ENCODE data around the gene CAMK1. TPM values are rescaled to one million over a fixed set of nuclear protein-coding genes. Genes with fewer than 3 reads are reported as not detected.

The CAMK1 gene
- total RNA-seq, 1 experiment from 2014 or later, result 9.7 TPM

- no peaks in the 10 kb centered on the region for H3K9me3 ChIP-seq (ENCODE audit: control insufficient read depth, insufficient read depth, low read depth, low read length)
- H3K4me3 ChIP-seq (ENCODE audit: low read depth in 2 of 2, low read length in 2 of 2), result no peak overlapping the region
- no peak overlapping the region for H3K27ac ChIP-seq (ENCODE audit: low read length)
- ChIA-PET CTCF (no interaction called here), POLR2A (no interaction called here)
- H3K27me3 ChIP-seq (ENCODE audit: control insufficient read depth, insufficient read depth, low read length), result no peaks in the 10 kb centered on the region
- no TSS peak for BruUV-seq (replicated peaks)
- in situ Hi-C loops (cut with HindIII; ENCODE audit: low pct_unique_long_range_greater_than_20kb, low sequenced_read_pairs), result no loop called here
- intact Hi-C loops (cut with micrococcal nuclease; ENCODE audit: unreplicated experiment), result no loop called here
- TF ChIP-seq POLR2AphosphoS5 (IDR thresholded peaks at IDR 0.05; ENCODE audit: low read depth, low read length), result no peak
- TF ChIP-seq CTCF (IDR thresholded peaks at IDR 0.05), result no peak
- no peak for TF ChIP-seq REST (IDR thresholded peaks at IDR 0.05; ENCODE audit: insufficient read depth in 1 of 2, low read depth in 2 of 2, low read length in 1 of 2)
- TF ChIP-seq TCF7L2 (IDR thresholded peaks at IDR 0.05; ENCODE audit: low read depth, low read length), result no peak
- TF ChIP-seq SIN3A (IDR thresholded peaks at IDR 0.05; ENCODE audit: borderline replicate concordance, insufficient read depth, low read depth, low read length), result no peak
- no peaks in the 10 kb centered on the region for H3K4me1 ChIP-seq (ENCODE audit: control insufficient read depth, insufficient read depth, low read length)
- ATAC-seq (no peak), DNase-seq (ENCODE audit: low read depth, low spot score) (no peak)
- H3K36me3 ChIP-seq (ENCODE audit: control insufficient read depth, insufficient read depth, low read length), result no peaks in the 10 kb centered on the region
Observed at GRCh38 chr3:9785602-9786001, 15.9 kb upstream of the CAMK1 start.

- intact Hi-C loops (cut with micrococcal nuclease; ENCODE audit: unreplicated experiment), result no loop called here
- CTCF ChIA-PET, result no interaction called here
- no peaks in the 10 kb centered on the region for H3K4me1 ChIP-seq (ENCODE audit: control insufficient read depth, insufficient read depth, low read length)
- no peaks in the 10 kb centered on the region for H3K9me3 ChIP-seq (ENCODE audit: control insufficient read depth, insufficient read depth, low read depth, low read length)
- TF ChIP-seq CTCF (IDR thresholded peaks at IDR 0.05), result no peak
- TF ChIP-seq TCF7L2 (IDR thresholded peaks at IDR 0.05; ENCODE audit: low read depth, low read length), result no peak
- TF ChIP-seq SIN3A (IDR thresholded peaks at IDR 0.05; ENCODE audit: borderline replicate concordance, insufficient read depth, low read depth, low read length), result no peak
- no peak for TF ChIP-seq REST (IDR thresholded peaks at IDR 0.05; ENCODE audit: insufficient read depth in 1 of 2, low read depth in 2 of 2, low read length in 1 of 2)
- no peak for TF ChIP-seq POLR2AphosphoS5 (IDR thresholded peaks at IDR 0.05; ENCODE audit: low read depth, low read length)
- POLR2A ChIA-PET, result interaction anchor here (0.6 kb wide), 1 partner anchor 15 kb away, joined by 3 read pairs; no protein-coding TSS in a partner anchor
- in situ Hi-C loops (cut with HindIII; ENCODE audit: low pct_unique_long_range_greater_than_20kb, low sequenced_read_pairs), result no loop called here
- DNase-seq (ENCODE audit: low read depth, low spot score) (no peak), ATAC-seq (no peak)
- no TSS peak for BruUV-seq (replicated peaks)
- no peaks in the 10 kb centered on the region for H3K36me3 ChIP-seq (ENCODE audit: control insufficient read depth, insufficient read depth, low read length)
- H3K27ac ChIP-seq (ENCODE audit: low read length), result no peak overlapping the region
- no peak overlapping the region for H3K4me3 ChIP-seq (ENCODE audit: low read depth in 2 of 2, low read length in 2 of 2)
- H3K27me3 ChIP-seq (ENCODE audit: control insufficient read depth, insufficient read depth, low read length), result no peaks in the 10 kb centered on the region
Observed at GRCh38 chr3:9784965-9785364, 15.2 kb upstream of the CAMK1 start.

Measured in Panc1 (cell line).